ENCODE results near the gene FOXE3. TPM values are rescaled to one million over a fixed set of nuclear protein-coding genes. Genes with fewer than 3 reads are reported as not detected.

The FOXE3 gene
- total RNA-seq, 1 experiment from 2014 or later = not detected

- TF ChIP-seq, protein P1, sequence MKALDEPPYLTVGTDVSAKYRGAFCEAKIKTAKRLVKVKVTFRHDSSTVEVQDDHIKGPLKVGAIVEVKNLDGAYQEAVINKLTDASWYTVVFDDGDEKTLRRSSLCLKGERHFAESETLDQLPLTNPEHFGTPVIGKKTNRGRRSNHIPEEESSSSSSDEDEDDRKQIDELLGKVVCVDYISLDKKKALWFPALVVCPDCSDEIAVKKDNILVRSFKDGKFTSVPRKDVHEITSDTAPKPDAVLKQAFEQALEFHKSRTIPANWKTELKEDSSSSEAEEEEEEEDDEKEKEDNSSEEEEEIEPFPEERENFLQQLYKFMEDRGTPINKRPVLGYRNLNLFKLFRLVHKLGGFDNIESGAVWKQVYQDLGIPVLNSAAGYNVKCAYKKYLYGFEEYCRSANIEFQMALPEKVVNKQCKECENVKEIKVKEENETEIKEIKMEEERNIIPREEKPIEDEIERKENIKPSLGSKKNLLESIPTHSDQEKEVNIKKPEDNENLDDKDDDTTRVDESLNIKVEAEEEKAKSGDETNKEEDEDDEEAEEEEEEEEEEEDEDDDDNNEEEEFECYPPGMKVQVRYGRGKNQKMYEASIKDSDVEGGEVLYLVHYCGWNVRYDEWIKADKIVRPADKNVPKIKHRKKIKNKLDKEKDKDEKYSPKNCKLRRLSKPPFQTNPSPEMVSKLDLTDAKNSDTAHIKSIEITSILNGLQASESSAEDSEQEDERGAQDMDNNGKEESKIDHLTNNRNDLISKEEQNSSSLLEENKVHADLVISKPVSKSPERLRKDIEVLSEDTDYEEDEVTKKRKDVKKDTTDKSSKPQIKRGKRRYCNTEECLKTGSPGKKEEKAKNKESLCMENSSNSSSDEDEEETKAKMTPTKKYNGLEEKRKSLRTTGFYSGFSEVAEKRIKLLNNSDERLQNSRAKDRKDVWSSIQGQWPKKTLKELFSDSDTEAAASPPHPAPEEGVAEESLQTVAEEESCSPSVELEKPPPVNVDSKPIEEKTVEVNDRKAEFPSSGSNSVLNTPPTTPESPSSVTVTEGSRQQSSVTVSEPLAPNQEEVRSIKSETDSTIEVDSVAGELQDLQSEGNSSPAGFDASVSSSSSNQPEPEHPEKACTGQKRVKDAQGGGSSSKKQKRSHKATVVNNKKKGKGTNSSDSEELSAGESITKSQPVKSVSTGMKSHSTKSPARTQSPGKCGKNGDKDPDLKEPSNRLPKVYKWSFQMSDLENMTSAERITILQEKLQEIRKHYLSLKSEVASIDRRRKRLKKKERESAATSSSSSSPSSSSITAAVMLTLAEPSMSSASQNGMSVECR (CRISPR knock-in tag; IDR thresholded peaks at IDR 0.05; ENCODE audit: borderline replicate concordance) = no peak
Measured at GRCh38 chr1:47399138-47399845, 16.8 kb upstream of the FOXE3 start (continued).

DNA sequence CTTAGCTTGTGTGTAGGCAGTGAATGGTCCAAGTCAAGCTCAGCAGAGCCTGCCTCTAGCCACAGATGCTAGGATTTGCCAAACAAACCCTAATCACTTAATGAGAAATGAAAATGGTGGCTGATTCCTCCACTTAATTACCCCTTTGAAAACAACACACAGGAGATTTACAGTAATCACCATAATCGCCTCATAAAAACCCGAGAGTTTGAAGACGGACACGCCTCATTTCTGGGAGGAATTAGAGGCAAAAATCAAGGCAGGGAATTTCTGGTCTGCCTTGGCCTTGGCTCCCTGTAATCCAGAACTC is 16.3 kb upstream of the FOXE3 start:
- ChIA-PET POLR2A (interaction anchor here (0.6 kb wide), 1 partner anchor 36 kb away, joined by 11 read pairs; no protein-coding TSS in a partner anchor), CTCF (interaction anchor here (1.1 to 3.6 kb wide), 3 partner anchors 11 to 33 kb away, joined by 4 to 24 read pairs (median 11); no protein-coding TSS in a partner anchor)
- H3K4me1 Mint-ChIP-seq = no peaks in the 10 kb centered on the region
- H3K36me3 Mint-ChIP-seq = no peaks in the 10 kb centered on the region
- ATAC-seq = no peak
- no peaks in the 10 kb centered on the region for H3K9me3 Mint-ChIP-seq
- no peak overlapping the region for H3K4me3 Mint-ChIP-seq
- no peak for TF ChIP-seq GTF2I (CRISPR knock-in tag; conservative IDR thresholded peaks at IDR 0.05)
- no peak for TF ChIP-seq TEAD1 (CRISPR knock-in tag; IDR thresholded peaks at IDR 0.05)
- TF ChIP-seq TP53 (CRISPR knock-in tag; IDR thresholded peaks at IDR 0.05) = no peak
- no peak for TF ChIP-seq IRF2 (CRISPR knock-in tag; IDR thresholded peaks at IDR 0.05; ENCODE audit: borderline replicate concordance, low read depth)
- TF ChIP-seq CBFB (CRISPR knock-in tag; IDR thresholded peaks at IDR 0.05; ENCODE audit: low read depth) = no peak
- no peak for TF ChIP-seq ZNF671 (CRISPR knock-in tag; IDR thresholded peaks at IDR 0.05)
- TF ChIP-seq, protein P2, sequence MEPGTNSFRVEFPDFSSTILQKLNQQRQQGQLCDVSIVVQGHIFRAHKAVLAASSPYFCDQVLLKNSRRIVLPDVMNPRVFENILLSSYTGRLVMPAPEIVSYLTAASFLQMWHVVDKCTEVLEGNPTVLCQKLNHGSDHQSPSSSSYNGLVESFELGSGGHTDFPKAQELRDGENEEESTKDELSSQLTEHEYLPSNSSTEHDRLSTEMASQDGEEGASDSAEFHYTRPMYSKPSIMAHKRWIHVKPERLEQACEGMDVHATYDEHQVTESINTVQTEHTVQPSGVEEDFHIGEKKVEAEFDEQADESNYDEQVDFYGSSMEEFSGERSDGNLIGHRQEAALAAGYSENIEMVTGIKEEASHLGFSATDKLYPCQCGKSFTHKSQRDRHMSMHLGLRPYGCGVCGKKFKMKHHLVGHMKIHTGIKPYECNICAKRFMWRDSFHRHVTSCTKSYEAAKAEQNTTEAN (CRISPR knock-in tag; IDR thresholded peaks at IDR 0.05) = no peak
- TF ChIP-seq, protein P3, sequence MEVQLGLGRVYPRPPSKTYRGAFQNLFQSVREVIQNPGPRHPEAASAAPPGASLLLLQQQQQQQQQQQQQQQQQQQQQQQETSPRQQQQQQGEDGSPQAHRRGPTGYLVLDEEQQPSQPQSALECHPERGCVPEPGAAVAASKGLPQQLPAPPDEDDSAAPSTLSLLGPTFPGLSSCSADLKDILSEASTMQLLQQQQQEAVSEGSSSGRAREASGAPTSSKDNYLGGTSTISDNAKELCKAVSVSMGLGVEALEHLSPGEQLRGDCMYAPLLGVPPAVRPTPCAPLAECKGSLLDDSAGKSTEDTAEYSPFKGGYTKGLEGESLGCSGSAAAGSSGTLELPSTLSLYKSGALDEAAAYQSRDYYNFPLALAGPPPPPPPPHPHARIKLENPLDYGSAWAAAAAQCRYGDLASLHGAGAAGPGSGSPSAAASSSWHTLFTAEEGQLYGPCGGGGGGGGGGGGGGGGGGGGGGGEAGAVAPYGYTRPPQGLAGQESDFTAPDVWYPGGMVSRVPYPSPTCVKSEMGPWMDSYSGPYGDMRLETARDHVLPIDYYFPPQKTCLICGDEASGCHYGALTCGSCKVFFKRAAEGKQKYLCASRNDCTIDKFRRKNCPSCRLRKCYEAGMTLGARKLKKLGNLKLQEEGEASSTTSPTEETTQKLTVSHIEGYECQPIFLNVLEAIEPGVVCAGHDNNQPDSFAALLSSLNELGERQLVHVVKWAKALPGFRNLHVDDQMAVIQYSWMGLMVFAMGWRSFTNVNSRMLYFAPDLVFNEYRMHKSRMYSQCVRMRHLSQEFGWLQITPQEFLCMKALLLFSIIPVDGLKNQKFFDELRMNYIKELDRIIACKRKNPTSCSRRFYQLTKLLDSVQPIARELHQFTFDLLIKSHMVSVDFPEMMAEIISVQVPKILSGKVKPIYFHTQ (CRISPR knock-in tag; IDR thresholded peaks at IDR 0.05) = no peak
- TF ChIP-seq, protein P4, sequence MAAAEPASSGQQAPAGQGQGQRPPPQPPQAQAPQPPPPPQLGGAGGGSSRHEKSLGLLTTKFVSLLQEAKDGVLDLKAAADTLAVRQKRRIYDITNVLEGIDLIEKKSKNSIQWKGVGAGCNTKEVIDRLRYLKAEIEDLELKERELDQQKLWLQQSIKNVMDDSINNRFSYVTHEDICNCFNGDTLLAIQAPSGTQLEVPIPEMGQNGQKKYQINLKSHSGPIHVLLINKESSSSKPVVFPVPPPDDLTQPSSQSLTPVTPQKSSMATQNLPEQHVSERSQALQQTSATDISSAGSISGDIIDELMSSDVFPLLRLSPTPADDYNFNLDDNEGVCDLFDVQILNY (CRISPR knock-in tag; IDR thresholded peaks at IDR 0.05) = no peak
- TF ChIP-seq FOXJ3 (CRISPR knock-in tag; IDR thresholded peaks at IDR 0.05; ENCODE audit: borderline replicate concordance) = no peak
- TF ChIP-seq, protein P5, sequence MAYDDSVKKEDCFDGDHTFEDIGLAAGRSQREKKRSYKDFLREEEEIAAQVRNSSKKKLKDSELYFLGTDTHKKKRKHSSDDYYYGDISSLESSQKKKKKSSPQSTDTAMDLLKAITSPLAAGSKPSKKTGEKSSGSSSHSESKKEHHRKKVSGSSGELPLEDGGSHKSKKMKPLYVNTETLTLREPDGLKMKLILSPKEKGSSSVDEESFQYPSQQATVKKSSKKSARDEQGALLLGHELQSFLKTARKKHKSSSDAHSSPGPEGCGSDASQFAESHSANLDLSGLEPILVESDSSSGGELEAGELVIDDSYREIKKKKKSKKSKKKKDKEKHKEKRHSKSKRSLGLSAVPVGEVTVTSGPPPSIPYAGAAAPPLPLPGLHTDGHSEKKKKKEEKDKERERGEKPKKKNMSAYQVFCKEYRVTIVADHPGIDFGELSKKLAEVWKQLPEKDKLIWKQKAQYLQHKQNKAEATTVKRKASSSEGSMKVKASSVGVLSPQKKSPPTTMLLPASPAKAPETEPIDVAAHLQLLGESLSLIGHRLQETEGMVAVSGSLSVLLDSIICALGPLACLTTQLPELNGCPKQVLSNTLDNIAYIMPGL (CRISPR knock-in tag; IDR thresholded peaks at IDR 0.05) = no peak
- TF ChIP-seq, protein P6, sequence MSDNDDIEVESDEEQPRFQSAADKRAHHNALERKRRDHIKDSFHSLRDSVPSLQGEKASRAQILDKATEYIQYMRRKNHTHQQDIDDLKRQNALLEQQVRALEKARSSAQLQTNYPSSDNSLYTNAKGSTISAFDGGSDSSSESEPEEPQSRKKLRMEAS (CRISPR knock-in tag; IDR thresholded peaks at IDR 0.05) = no peak
- no peak for TF ChIP-seq FOXP4 (CRISPR knock-in tag; IDR thresholded peaks at IDR 0.05)
- no peak for TF ChIP-seq GABPB1 (CRISPR knock-in tag; IDR thresholded peaks at IDR 0.05)
- no peak for TF ChIP-seq ZNF396 (CRISPR knock-in tag; IDR thresholded peaks at IDR 0.05; ENCODE audit: borderline replicate concordance)
- no peak for TF ChIP-seq CDX4 (CRISPR knock-in tag; IDR thresholded peaks at IDR 0.05; ENCODE audit: borderline replicate concordance)
- TF ChIP-seq E2F1 (CRISPR knock-in tag; IDR thresholded peaks at IDR 0.05) = no peak
- DNase-seq (ENCODE audit: low spot score) = no peak
- H3K27me3 Mint-ChIP-seq (ENCODE audit: low read depth) = peaks cover 54% of the 10 kb centered on the region
- H3K27ac Mint-ChIP-seq = no peak overlapping the region
